Ovary (tissue), 3 donors: Measurements from ENCODE around the gene SINHCAF.

Source experiments
- POLR2A ChIP-seq: fragments of 450-650 bp; IDR thresholded peaks from one replicate; pipeline ENCODE4 v1.6.1; 2017; ENCODE audit warnings: antibody characterized with exemption, mild to moderate bottlenecking, moderate library complexity
- TF ChIP-seq, protein P1 (sequence below), 3 donors: fragments of 450-650 bp in 2 of 3; fragments of 200-600 bp in 1 of 3; IDR thresholded peaks; one replicate each; pipeline versions ENCODE4 v1.5.1 to v1.8.0; 2016 to 2022; ENCODE audit warnings: antibody characterized with exemption in 3 of 3, mild to moderate bottlenecking in 1 of 3
- donor health status: DM: no; HTN: no; CAD: no.

GRCh38 chr12:31263661-31264060 is 62.3 kb downstream of the SINHCAF start:
- TF ChIP-seq, protein P1, sequence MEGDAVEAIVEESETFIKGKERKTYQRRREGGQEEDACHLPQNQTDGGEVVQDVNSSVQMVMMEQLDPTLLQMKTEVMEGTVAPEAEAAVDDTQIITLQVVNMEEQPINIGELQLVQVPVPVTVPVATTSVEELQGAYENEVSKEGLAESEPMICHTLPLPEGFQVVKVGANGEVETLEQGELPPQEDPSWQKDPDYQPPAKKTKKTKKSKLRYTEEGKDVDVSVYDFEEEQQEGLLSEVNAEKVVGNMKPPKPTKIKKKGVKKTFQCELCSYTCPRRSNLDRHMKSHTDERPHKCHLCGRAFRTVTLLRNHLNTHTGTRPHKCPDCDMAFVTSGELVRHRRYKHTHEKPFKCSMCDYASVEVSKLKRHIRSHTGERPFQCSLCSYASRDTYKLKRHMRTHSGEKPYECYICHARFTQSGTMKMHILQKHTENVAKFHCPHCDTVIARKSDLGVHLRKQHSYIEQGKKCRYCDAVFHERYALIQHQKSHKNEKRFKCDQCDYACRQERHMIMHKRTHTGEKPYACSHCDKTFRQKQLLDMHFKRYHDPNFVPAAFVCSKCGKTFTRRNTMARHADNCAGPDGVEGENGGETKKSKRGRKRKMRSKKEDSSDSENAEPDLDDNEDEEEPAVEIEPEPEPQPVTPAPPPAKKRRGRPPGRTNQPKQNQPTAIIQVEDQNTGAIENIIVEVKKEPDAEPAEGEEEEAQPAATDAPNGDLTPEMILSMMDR (IDR thresholded peaks at IDR 0.05) = no peak
- no peak for TF ChIP-seq POLR2A
